DOHH2 (cell line): ENCODE measurements around the gene C1QTNF6.

Experiments used
- CTCF ChIP-seq: fragments of 200-600 bp; sonication (generic); IDR thresholded peaks from one replicate; pipeline ENCODE4 v1.5.1; 2014; ENCODE audit warnings: antibody characterized with exemption, mild to moderate bottlenecking, low read depth, low read length; ENCODE audit not compliant: poor library complexity, severe bottlenecking
- EZH2phosphoT487 ChIP-seq: fragments of 200-600 bp; sonication (generic); IDR thresholded peaks from 2 replicates; pipeline ENCODE4 v1.6.1; 2017; ENCODE audit warnings: borderline replicate concordance, mild to moderate bottlenecking, antibody characterized with exemption, low read length, moderate library complexity, mixed read lengths

- TF ChIP-seq CTCF = no peak
- no peak for TF ChIP-seq EZH2phosphoT487
These were observed 937 bp upstream of the C1QTNF6 start for GRCh38 chr22:37188901-37189466.
